ENCODE data around the gene HS3ST6. TPM values are rescaled to one million over a fixed set of nuclear protein-coding genes. Genes with fewer than 3 reads are reported as not detected.

HS3ST6 gene
- total and polyA plus RNA-seq, 2 of the 13 experiments (the other 11 are each of a cell fraction or from before 2014, with no cell fraction given) = not detected

DNA sequence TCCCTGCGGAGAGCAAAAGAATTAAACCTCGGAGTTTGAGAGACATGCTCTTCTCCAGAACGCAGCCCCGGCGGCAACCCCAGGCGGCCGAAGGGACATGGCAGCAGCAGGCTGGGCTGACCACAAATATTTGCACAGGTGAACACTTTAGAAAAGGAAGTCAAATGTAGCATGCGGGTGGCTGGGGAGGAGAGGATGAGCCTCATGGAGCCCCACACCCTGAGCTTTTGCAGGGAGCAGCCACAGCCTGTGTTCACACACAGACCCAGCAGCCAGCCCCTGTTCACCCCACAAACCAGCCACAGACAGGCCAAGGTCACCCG is 17.8 kb downstream of the HS3ST6 start (continued):
- TF ChIP-seq YY1 (IDR thresholded peaks at IDR 0.05; ENCODE audit: insufficient read depth, insufficient replicate concordance, low read depth, low read length) (no peak), MLLT10 (CRISPR knock-in tag; IDR thresholded peaks at IDR 0.05) (no peak), SALL1 (CRISPR knock-in tag; IDR thresholded peaks at IDR 0.05) (peak; percentile 31; the same call in 1 of the 2 replicates), ZNF543 (CRISPR knock-in tag; IDR thresholded peaks at IDR 0.05) (0 out of 2 replicates have a peak, but pooled peaks have one; percentile 25)
- TF ChIP-seq, protein P1, sequence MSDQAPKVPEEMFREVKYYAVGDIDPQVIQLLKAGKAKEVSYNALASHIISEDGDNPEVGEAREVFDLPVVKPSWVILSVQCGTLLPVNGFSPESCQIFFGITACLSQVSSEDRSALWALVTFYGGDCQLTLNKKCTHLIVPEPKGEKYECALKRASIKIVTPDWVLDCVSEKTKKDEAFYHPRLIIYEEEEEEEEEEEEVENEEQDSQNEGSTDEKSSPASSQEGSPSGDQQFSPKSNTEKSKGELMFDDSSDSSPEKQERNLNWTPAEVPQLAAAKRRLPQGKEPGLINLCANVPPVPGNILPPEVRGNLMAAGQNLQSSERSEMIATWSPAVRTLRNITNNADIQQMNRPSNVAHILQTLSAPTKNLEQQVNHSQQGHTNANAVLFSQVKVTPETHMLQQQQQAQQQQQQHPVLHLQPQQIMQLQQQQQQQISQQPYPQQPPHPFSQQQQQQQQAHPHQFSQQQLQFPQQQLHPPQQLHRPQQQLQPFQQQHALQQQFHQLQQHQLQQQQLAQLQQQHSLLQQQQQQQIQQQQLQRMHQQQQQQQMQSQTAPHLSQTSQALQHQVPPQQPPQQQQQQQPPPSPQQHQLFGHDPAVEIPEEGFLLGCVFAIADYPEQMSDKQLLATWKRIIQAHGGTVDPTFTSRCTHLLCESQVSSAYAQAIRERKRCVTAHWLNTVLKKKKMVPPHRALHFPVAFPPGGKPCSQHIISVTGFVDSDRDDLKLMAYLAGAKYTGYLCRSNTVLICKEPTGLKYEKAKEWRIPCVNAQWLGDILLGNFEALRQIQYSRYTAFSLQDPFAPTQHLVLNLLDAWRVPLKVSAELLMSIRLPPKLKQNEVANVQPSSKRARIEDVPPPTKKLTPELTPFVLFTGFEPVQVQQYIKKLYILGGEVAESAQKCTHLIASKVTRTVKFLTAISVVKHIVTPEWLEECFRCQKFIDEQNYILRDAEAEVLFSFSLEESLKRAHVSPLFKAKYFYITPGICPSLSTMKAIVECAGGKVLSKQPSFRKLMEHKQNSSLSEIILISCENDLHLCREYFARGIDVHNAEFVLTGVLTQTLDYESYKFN (CRISPR knock-in tag; conservative IDR thresholded peaks at IDR 0.05) = 0 out of 2 replicates have a peak, but pooled peaks have one; percentile 17
- TF ChIP-seq, protein P2, sequence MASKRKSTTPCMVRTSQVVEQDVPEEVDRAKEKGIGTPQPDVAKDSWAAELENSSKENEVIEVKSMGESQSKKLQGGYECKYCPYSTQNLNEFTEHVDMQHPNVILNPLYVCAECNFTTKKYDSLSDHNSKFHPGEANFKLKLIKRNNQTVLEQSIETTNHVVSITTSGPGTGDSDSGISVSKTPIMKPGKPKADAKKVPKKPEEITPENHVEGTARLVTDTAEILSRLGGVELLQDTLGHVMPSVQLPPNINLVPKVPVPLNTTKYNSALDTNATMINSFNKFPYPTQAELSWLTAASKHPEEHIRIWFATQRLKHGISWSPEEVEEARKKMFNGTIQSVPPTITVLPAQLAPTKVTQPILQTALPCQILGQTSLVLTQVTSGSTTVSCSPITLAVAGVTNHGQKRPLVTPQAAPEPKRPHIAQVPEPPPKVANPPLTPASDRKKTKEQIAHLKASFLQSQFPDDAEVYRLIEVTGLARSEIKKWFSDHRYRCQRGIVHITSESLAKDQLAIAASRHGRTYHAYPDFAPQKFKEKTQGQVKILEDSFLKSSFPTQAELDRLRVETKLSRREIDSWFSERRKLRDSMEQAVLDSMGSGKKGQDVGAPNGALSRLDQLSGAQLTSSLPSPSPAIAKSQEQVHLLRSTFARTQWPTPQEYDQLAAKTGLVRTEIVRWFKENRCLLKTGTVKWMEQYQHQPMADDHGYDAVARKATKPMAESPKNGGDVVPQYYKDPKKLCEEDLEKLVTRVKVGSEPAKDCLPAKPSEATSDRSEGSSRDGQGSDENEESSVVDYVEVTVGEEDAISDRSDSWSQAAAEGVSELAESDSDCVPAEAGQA (IDR thresholded peaks at IDR 0.05; ENCODE audit: low read depth) = no peak
- TF ChIP-seq, protein P2 (CRISPR knock-in tag; IDR thresholded peaks at IDR 0.05; ENCODE audit: borderline replicate concordance) = no peak
